HG02571 (cell line): ENCODE results near the gene KRTAP5-6.
"Not testable (repeated sequence)": the region's sequence is repeated elsewhere in the genome, so short reads cannot be mapped to it uniquely, and the experiment has no call there.

Experiments used
- ATAC-seq: cut with Tn5 transposase; IDR thresholded peaks from one replicate; pipeline ENCODE4 v1.9.1; 2021; ENCODE audit warnings: mild to moderate bottlenecking, moderate library complexity; ENCODE audit not compliant: unreplicated experiment

KRTAP5-6 gene

GRCh38 chr11:1683216-1683615 lies 13.8 kb upstream of the KRTAP5-6 start:
- not testable (repeated sequence) for ATAC-seq

- ATAC-seq, result not testable (repeated sequence)
Observed at GRCh38 chr11:1683904-1684572, 13.0 kb upstream of the KRTAP5-6 start.

- ATAC-seq, result not testable (repeated sequence)
Observed at GRCh38 chr11:1684886-1685874, 11.8 kb upstream of the KRTAP5-6 start.

- not testable (repeated sequence) for ATAC-seq
Observed at GRCh38 chr11:1686220-1686619, 10.8 kb upstream of the KRTAP5-6 start.

- ATAC-seq, result not testable (repeated sequence)
Observed at GRCh38 chr11:1688336-1688947, 8.6 kb upstream of the KRTAP5-6 start.

GRCh38 chr11:1689250-1690166 lies 7.5 kb upstream of the KRTAP5-6 start:
- ATAC-seq, result not testable (repeated sequence)

GRCh38 chr11:1690167-1691025 lies 6.6 kb upstream of the KRTAP5-6 start:
- ATAC-seq, result no peak

GRCh38 chr11:1691026-1691877 lies 5.7 kb upstream of the KRTAP5-6 start:
- no peak for ATAC-seq

- ATAC-seq, result no peak
Observed at GRCh38 chr11:1691878-1692707, 4.9 kb upstream of the KRTAP5-6 start.

GRCh38 chr11:1692708-1693326 lies 4.2 kb upstream of the KRTAP5-6 start:
- ATAC-seq, result no peak

- ATAC-seq, result no peak
Observed at GRCh38 chr11:1693327-1694063, 3.5 kb upstream of the KRTAP5-6 start.

GRCh38 chr11:1694064-1694845 lies 2.7 kb upstream of the KRTAP5-6 start:
- ATAC-seq, result no peak

- ATAC-seq, result no peak
Observed at GRCh38 chr11:1694846-1695547, 2.0 kb upstream of the KRTAP5-6 start.

GRCh38 chr11:1695548-1696108 lies 1.4 kb upstream of the KRTAP5-6 start:
- ATAC-seq, result no peak

GRCh38 chr11:1699771-1700170 lies 2.8 kb downstream of the KRTAP5-6 start:
- ATAC-seq, result no peak
